D341Med (cell line): ENCODE data around the gene ZNF436.

Experiments
- DNase-seq: peaks from one replicate; pipeline ENCODE4 v3.0.0; 2012; ENCODE audit warnings: low spot score

ZNF436 gene

GRCh38 chr1:23369335-23370013, at the start of gene ZNF436:
Gene ZNF436 (minus strand): TSS chr1:23369836. CDS start chr1:23368005, 1,831 bp downstream.
- peak; percentile 54 for DNase-seq

- DNase-seq = no peak
These were observed 49.5 kb upstream of the ZNF436 start for GRCh38 chr1:23419180-23419579.

- peak; percentile 80 for DNase-seq
These were observed 47.9 kb upstream of the ZNF436 start for GRCh38 chr1:23417570-23417969.

- DNase-seq = no peak
These were observed 47.3 kb upstream of the ZNF436 start for GRCh38 chr1:23416964-23417363.

- no peak for DNase-seq
These were observed 39.2 kb upstream of the ZNF436 start for GRCh38 chr1:23408797-23409290.

GRCh38 chr1:23407016-23407630, 37.5 kb upstream of the ZNF436 start:
- no peak for DNase-seq

- no peak for DNase-seq
These were observed 36.3 kb upstream of the ZNF436 start for GRCh38 chr1:23405946-23406345.

- peak; percentile 92 for DNase-seq
These were observed 34.3 kb upstream of the ZNF436 start for GRCh38 chr1:23403735-23404486.

GRCh38 chr1:23403355-23403734, 33.7 kb upstream of the ZNF436 start:
- DNase-seq = no peak

- no peak for DNase-seq
These were observed 33.4 kb upstream of the ZNF436 start for GRCh38 chr1:23403038-23403336.

GRCh38 chr1:23402286-23403037, 32.8 kb upstream of the ZNF436 start:
- DNase-seq = no peak

- no peak for DNase-seq
These were observed 31.7 kb upstream of the ZNF436 start for GRCh38 chr1:23401313-23401712.

GRCh38 chr1:23400324-23401114, 30.9 kb upstream of the ZNF436 start:
- DNase-seq = no peak

- DNase-seq = no peak
These were observed 29.6 kb upstream of the ZNF436 start for GRCh38 chr1:23399229-23399628.

GRCh38 chr1:23397908-23398307, 28.3 kb upstream of the ZNF436 start:
- DNase-seq = no peak

GRCh38 chr1:23396380-23396779, 26.7 kb upstream of the ZNF436 start:
- DNase-seq = no peak

GRCh38 chr1:23395849-23396248, 26.2 kb upstream of the ZNF436 start:
- DNase-seq = no peak

GRCh38 chr1:23395154-23395724, 25.6 kb upstream of the ZNF436 start:
- no peak for DNase-seq

GRCh38 chr1:23394684-23395083, 25.0 kb upstream of the ZNF436 start:
- DNase-seq = no peak

GRCh38 chr1:23394181-23394580, 24.5 kb upstream of the ZNF436 start:
- no peak for DNase-seq

- DNase-seq = no peak
These were observed 24.1 kb upstream of the ZNF436 start for GRCh38 chr1:23393706-23394105.
